CD4-positive, CD25-positive, alpha-beta regulatory T cell (primary cell): ENCODE results near the gene LENEP. TPM values are rescaled to one million over a fixed set of nuclear protein-coding genes. Genes with fewer than 3 reads are reported as not detected.

ENCODE experiments used
- ATAC-seq, 2 donors: fragments of 150-1000 bp; cut with Tn5 transposase; one replicate each; pipeline ENCODE4 v1.10.0; 2021; ENCODE audit warnings: low read depth in 2 of 2, moderate number of reproducible peaks in 2 of 2, moderate library complexity in 1 of 2
- DNase-seq, 3 donors: peaks; one replicate each; pipeline versions ENCODE4 v3.0.0 to v3.0.0-alpha.2; 2012 to 2022; ENCODE audit warnings: mixed read lengths in 1 of 3
- H3K27ac ChIP-seq: one replicate; pipeline ENCODE4 v1.7.0; 2013; ENCODE audit warnings: mild to moderate bottlenecking, low read length; ENCODE audit not compliant: insufficient read depth, poor library complexity, severe bottlenecking
- H3K27me3 ChIP-seq: one replicate; pipeline ENCODE4 v1.7.0; 2013; ENCODE audit warnings: low read length; ENCODE audit not compliant: control insufficient read depth, insufficient read depth
- H3K36me3 ChIP-seq: one replicate; pipeline ENCODE4 v1.7.0; 2013; ENCODE audit warnings: mild to moderate bottlenecking, low read length, moderate library complexity; ENCODE audit not compliant: control insufficient read depth, insufficient read depth
- H3K4me1 ChIP-seq: 2 replicates; pipeline ENCODE4 v1.7.0; 2013; ENCODE audit warnings: mild to moderate bottlenecking, low read length; ENCODE audit not compliant: insufficient read depth, control insufficient read depth, poor library complexity, severe bottlenecking
- H3K4me3 ChIP-seq: one replicate; pipeline ENCODE4 v1.7.0; 2013; ENCODE audit warnings: low read depth, mild to moderate bottlenecking, low read length, moderate library complexity
- H3K9me3 ChIP-seq, 2 experiments: 1 replicate in 1 of 2; 2 replicates in 1 of 2; pipeline ENCODE4 v1.7.0; 2013; ENCODE audit warnings: low read length in 2 of 2, mild to moderate bottlenecking in 1 of 2, moderate library complexity in 1 of 2; ENCODE audit not compliant: control insufficient read depth in 2 of 2
- H3K27ac Mint-ChIP-seq, 3 donors: one replicate each; pipeline ENCODE4 v1.8.0; 2020 to 2022; ENCODE audit warnings: mild to moderate bottlenecking in 3 of 3, mixed read lengths in 3 of 3, moderate library complexity in 2 of 3
- H3K27me3 Mint-ChIP-seq: one replicate; pipeline ENCODE4 v1.8.0; 2022; ENCODE audit warnings: mild to moderate bottlenecking, mixed read lengths
- H3K36me3 Mint-ChIP-seq: one replicate; pipeline ENCODE4 v1.8.0; 2020; ENCODE audit warnings: mixed read lengths
- H3K4me1 Mint-ChIP-seq, 4 donors: one replicate each; pipeline ENCODE4 v1.8.0; 2020 to 2022; ENCODE audit warnings: mixed read lengths in 4 of 4, mild to moderate bottlenecking in 1 of 4
- H3K4me3 Mint-ChIP-seq, 4 donors: one replicate each; pipeline ENCODE4 v1.8.0; 2020 to 2022; ENCODE audit warnings: mild to moderate bottlenecking in 4 of 4, mixed read lengths in 4 of 4, moderate library complexity in 3 of 4
- H3K9me3 Mint-ChIP-seq, 7 donors: one replicate each; pipeline ENCODE4 v1.8.0; 2020 to 2022; ENCODE audit warnings: mixed read lengths in 7 of 7, mild to moderate bottlenecking in 3 of 7, moderate library complexity in 2 of 7
- polyA plus RNA-seq, 4 donors: library from polyadenylated mRNA; unstranded; fragments of 300-500 nt; fragmentation: Illumina TruSeq; gene quantifications; one replicate each; pipeline ENCODE4 v1.2.3, GENCODE V29; 2021
- total RNA-seq: library from RNA; stranded (reverse); gene quantifications from one replicate; pipeline ENCODE4 v1.2.3, GENCODE V29; 2022

Gene LENEP
- total and polyA plus RNA-seq, 5 donors from 2014 or later = not detected

GRCh38 chr1:155034318-155035208, 41.2 kb downstream of the LENEP start:
- peaks cover 22% of the 10 kb centered on the region for H3K27me3 Mint-ChIP-seq
- H3K9me3 Mint-ChIP-seq = no peaks in the 10 kb centered on the region
- no peaks in the 10 kb centered on the region for H3K36me3 ChIP-seq
- no peak overlapping the region for H3K27ac ChIP-seq
- no peak overlapping the region for H3K27ac Mint-ChIP-seq
- DNase-seq (no peak), ATAC-seq (no peak)
- H3K4me1 Mint-ChIP-seq = no peaks in the 10 kb centered on the region
- no peaks in the 10 kb centered on the region for H3K4me1 ChIP-seq
- H3K4me3 Mint-ChIP-seq = no peak overlapping the region
- no peaks in the 10 kb centered on the region for H3K9me3 ChIP-seq
- H3K4me3 ChIP-seq = no peak overlapping the region
- H3K36me3 Mint-ChIP-seq = no peaks in the 10 kb centered on the region
- H3K27me3 ChIP-seq = peaks cover 3% of the 10 kb centered on the region

- Mint-ChIP-seq H3K27ac (no peak overlapping the region), H3K36me3 (no peaks in the 10 kb centered on the region), H3K27me3 (peaks cover 22% of the 10 kb centered on the region), H3K4me1 (no peaks in the 10 kb centered on the region), H3K9me3 (no peaks in the 10 kb centered on the region), H3K4me3 (no peak overlapping the region)
- Histone ChIP-seq H3K4me1 (no peaks in the 10 kb centered on the region), H3K4me3 (no peak overlapping the region), H3K27me3 (peaks cover 3% of the 10 kb centered on the region), H3K36me3 (no peaks in the 10 kb centered on the region), H3K27ac (no peak overlapping the region), H3K9me3 (no peaks in the 10 kb centered on the region)
- ATAC-seq = no peak
- no peak for DNase-seq
Observed at GRCh38 chr1:155035936-155036335, 42.5 kb downstream of the LENEP start.

- no peak overlapping the region for H3K27ac ChIP-seq
- H3K4me3 ChIP-seq = no peak overlapping the region
- Mint-ChIP-seq H3K4me1 (no peaks in the 10 kb centered on the region), H3K9me3 (no peaks in the 10 kb centered on the region), H3K36me3 (no peaks in the 10 kb centered on the region), H3K4me3 (no peak overlapping the region), H3K27ac (no peak overlapping the region), H3K27me3 (peaks cover 22% of the 10 kb centered on the region)
- ATAC-seq (no peak), DNase-seq (no peak)
- H3K27me3 ChIP-seq = peaks cover 3% of the 10 kb centered on the region
- no peaks in the 10 kb centered on the region for H3K9me3 ChIP-seq
- no peaks in the 10 kb centered on the region for H3K4me1 ChIP-seq
- H3K36me3 ChIP-seq = no peaks in the 10 kb centered on the region
Observed at GRCh38 chr1:155037043-155037442, 43.7 kb downstream of the LENEP start.

GRCh38 chr1:155037851-155038441, 44.6 kb downstream of the LENEP start:
- Histone ChIP-seq H3K4me1 (no peaks in the 10 kb centered on the region), H3K9me3 (no peaks in the 10 kb centered on the region), H3K36me3 (no peaks in the 10 kb centered on the region), H3K4me3 (no peak overlapping the region), H3K27me3 (peaks cover 3% of the 10 kb centered on the region), H3K27ac (no peak overlapping the region)
- peaks cover 22% of the 10 kb centered on the region for H3K27me3 Mint-ChIP-seq
- no peaks in the 10 kb centered on the region for H3K36me3 Mint-ChIP-seq
- no peak overlapping the region for H3K27ac Mint-ChIP-seq
- DNase-seq = no peak
- peaks cover 0 to 5% (median 0%) of the 10 kb centered on the region in 4 donors for H3K4me1 Mint-ChIP-seq
- no peak overlapping the region for H3K4me3 Mint-ChIP-seq
- no peaks in the 10 kb centered on the region for H3K9me3 Mint-ChIP-seq
- ATAC-seq = no peak

GRCh38 chr1:155038602-155039307, 45.4 kb downstream of the LENEP start:
- Mint-ChIP-seq H3K27ac (no peak overlapping the region), H3K36me3 (no peaks in the 10 kb centered on the region), H3K27me3 (peaks cover 22% of the 10 kb centered on the region), H3K4me1 (peaks cover 0 to 5% (median 0%) of the 10 kb centered on the region in 4 donors), H3K4me3 (no peak overlapping the region), H3K9me3 (no peaks in the 10 kb centered on the region)
- peaks cover 3% of the 10 kb centered on the region for H3K27me3 ChIP-seq
- ATAC-seq (no peak), DNase-seq (no peak)
- no peak overlapping the region for H3K4me3 ChIP-seq
- no peaks in the 10 kb centered on the region for H3K36me3 ChIP-seq
- no peaks in the 10 kb centered on the region for H3K4me1 ChIP-seq
- H3K27ac ChIP-seq = no peak overlapping the region
- no peaks in the 10 kb centered on the region for H3K9me3 ChIP-seq

GRCh38 chr1:155039308-155039669, 45.9 kb downstream of the LENEP start:
- Mint-ChIP-seq H3K27ac (peak overlapping the region in 1 of 3 donors; percentile 56), H3K36me3 (no peaks in the 10 kb centered on the region), H3K4me3 (no peak overlapping the region), H3K9me3 (no peaks in the 10 kb centered on the region), H3K4me1 (peaks cover 0 to 5% (median 0%) of the 10 kb centered on the region in 4 donors), H3K27me3 (peaks cover 22% of the 10 kb centered on the region)
- H3K9me3 ChIP-seq = no peaks in the 10 kb centered on the region
- no peaks in the 10 kb centered on the region for H3K4me1 ChIP-seq
- DNase-seq (no peak), ATAC-seq (no peak)
- H3K27me3 ChIP-seq = peaks cover 3% of the 10 kb centered on the region
- H3K4me3 ChIP-seq = no peak overlapping the region
- no peak overlapping the region for H3K27ac ChIP-seq
- H3K36me3 ChIP-seq = no peaks in the 10 kb centered on the region

GRCh38 chr1:155040358-155041093, 47.1 kb downstream of the LENEP start:
- peaks cover 18% of the 10 kb centered on the region for H3K27me3 Mint-ChIP-seq
- Histone ChIP-seq H3K4me1 (no peaks in the 10 kb centered on the region), H3K9me3 (no peaks in the 10 kb centered on the region), H3K4me3 (no peak overlapping the region), H3K36me3 (no peaks in the 10 kb centered on the region), H3K27ac (no peak overlapping the region), H3K27me3 (peaks cover 3% of the 10 kb centered on the region)
- ATAC-seq (no peak), DNase-seq (no peak)
- H3K4me1 Mint-ChIP-seq = peaks cover 2 to 10% (median 4%) of the 10 kb centered on the region in 4 donors
- no peaks in the 10 kb centered on the region for H3K9me3 Mint-ChIP-seq
- H3K36me3 Mint-ChIP-seq = no peaks in the 10 kb centered on the region
- H3K4me3 Mint-ChIP-seq = no peak overlapping the region
- H3K27ac Mint-ChIP-seq = no peak overlapping the region
